ENCODE measurements around the gene TRAF5.

- no peak for TF ChIP-seq CTCF (IDR thresholded peaks at IDR 0.05; ENCODE audit: borderline replicate concordance, extremely low read depth, low read length, poor library complexity, severe bottlenecking)
- TF ChIP-seq EZH2 (IDR thresholded peaks at IDR 0.05; ENCODE audit: borderline replicate concordance, low read depth, low read length, severe bottlenecking) = no peak
Observed at GRCh38 chr1:211341999-211342398, 15.4 kb downstream of the TRAF5 start.
